HG02840 (cell line): ENCODE data around the gene NLN.
"Not testable (repeated sequence)": the region's sequence is repeated elsewhere in the genome, so short reads cannot be mapped to it uniquely, and the experiment has no call there.

Experiments used
- ATAC-seq: cut with Tn5 transposase; IDR thresholded peaks from one replicate; pipeline ENCODE4 v1.9.1; 2021; ENCODE audit warnings: mild to moderate bottlenecking, moderate library complexity, moderate number of reproducible peaks; ENCODE audit not compliant: unreplicated experiment, low FRiP score

NLN gene

DNA sequence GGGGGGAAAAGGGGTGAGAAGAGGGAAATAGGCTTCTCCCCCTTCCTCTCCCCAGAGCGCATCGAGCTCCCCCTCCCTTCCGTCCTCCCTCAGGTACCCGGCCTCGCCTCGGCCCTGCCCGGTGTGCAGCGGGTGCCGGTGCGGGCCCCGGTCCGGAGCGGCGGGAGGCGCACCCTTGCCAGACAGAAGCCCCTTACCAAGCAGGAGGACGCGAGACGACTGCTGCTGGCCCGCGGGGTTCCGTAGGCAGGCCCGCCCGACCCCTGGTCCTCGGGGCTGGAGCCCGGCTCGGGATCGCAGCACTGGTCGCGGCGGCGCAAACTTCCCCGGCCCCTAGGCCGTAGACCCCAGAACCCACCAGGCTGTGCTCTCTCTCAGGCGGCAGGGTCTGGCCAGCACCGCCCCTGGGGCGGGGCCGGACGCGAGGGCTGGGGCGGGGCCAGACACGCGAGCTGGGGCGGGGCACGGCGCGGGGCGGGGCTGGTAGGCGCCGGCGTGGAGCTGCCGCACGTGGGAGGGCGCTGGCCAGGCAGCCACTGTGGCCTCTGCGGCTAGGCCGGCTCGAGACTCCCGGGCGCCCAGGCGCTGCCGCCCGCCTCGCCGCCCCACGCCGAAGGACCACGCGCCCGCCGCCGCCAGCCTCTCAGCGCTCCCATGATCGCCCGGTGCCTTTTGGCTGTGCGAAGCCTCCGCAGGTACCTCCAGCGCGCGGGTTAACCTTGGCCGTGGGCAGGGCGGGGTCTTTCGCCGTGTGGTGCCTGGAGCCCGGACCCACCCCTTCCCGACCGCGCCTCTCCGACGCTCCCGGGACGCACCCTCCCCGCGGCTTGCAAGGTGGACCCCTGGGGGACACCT, at the start of gene NLN, which contains the start of gene SGTB:
NLN (plus strand) TSS at position 486 of the 855 bp plus-strand sequence; CDS start at position 655, 169 bp downstream.
SGTB (minus strand) TSS at position 390 of the 855 bp plus-strand sequence. CDS start 1,302 bp downstream, outside the sequence.
- ATAC-seq, result peak; percentile 77

DNA sequence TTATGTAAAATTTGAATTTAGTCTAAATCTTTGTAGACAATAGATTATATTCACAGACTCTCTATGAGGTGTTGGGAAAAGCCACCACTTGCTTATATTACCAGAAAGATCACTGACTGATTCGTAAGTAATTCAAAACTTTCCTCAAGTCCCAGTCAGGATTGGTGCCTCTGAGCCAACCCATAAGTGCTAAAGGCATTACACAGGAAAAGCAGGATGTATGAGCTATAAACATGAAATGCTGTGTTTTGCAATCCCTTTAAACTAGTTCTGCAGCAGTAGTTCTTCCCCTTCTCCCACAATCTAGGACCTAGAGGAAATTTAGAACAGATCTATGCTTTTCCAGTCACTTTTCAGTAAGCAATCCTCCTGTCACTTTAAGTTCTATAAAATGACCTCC, 49.2 kb upstream of the NLN start:
- no peak for ATAC-seq

GRCh38 chr5:65674749-65675148, 47.3 kb upstream of the NLN start:
- no peak for ATAC-seq

GRCh38 chr5:65676056-65676455, 45.9 kb upstream of the NLN start:
- not testable (repeated sequence) for ATAC-seq

DNA sequence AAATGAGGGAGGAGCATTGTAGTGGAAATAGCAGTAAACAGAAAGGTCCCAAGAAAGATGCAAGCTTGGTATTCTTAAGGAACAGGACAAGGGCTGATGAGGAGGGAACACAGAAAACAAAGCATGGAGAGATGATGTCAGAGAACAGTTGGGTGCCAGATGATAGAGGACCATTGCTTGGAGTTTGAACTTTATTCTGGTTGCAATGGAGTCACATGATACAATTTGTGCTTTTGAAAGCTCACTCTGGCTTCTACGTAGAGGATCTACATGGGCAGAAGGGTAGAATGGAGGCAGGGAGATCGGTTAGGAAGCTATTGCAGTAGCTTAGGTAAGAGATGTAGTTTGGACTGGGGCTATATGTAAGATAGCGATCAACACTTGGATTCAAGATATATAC, 39.9 kb upstream of the NLN start:
- ATAC-seq, result no peak

GRCh38 chr5:65693121-65693520, 28.9 kb upstream of the NLN start:
- ATAC-seq, result no peak

DNA sequence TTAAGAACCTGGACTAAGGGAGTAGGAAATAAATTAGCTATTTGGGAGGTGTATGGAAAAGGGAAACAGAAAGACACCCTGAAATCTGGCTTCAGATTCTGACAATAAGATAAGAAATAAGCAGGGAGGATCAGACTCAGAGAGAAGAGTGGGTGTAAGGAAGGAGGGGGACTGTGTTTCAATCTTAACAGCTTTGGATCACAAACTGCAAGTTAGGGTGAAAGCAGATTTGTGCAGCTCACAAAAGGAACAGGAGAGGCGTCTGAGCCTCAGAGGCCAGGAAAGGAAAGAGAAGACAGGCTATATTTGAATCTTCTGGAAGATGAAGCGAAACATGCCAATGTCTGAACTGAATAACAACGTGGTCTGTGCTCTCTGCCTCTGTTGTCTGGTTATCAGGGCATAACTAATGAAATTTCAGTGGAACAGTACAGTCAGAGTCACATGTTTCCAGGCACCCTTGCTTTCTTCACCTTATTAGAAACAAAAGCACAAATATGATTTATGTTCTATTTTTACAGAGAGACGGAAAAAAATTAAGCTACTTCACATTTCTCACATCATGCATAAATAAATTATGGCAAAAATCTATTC, 26.7 kb upstream of the NLN start:
- ATAC-seq, result no peak

GRCh38 chr5:65695896-65696295, 26.1 kb upstream of the NLN start:
- no peak for ATAC-seq

DNA sequence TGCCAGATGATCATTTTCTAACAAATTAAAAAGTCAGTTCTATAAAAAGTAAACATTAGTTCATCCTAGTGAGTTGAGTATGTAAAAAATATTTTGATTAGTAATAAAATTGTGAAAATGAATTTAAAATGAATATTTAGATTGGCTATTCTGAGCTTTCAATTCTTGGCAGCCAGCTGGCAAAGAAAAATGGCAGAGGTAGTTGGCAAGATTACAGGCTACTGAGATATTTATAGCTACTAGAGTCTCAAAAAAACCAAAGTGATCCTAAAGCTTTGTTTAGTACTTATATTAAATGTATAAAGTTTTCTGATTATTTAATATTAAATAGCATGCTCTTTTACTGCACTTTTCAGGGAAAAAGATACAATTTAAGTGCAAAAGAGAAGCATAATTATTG, 25.1 kb upstream of the NLN start:
- ATAC-seq, result no peak

- no peak for ATAC-seq
Measured at GRCh38 chr5:65699338-65699737, 22.7 kb upstream of the NLN start.

- ATAC-seq, result no peak
Measured at GRCh38 chr5:65702036-65702435, 20.0 kb upstream of the NLN start.

- no peak for ATAC-seq
Measured at GRCh38 chr5:65704621-65705239, 17.3 kb upstream of the NLN start.

DNA sequence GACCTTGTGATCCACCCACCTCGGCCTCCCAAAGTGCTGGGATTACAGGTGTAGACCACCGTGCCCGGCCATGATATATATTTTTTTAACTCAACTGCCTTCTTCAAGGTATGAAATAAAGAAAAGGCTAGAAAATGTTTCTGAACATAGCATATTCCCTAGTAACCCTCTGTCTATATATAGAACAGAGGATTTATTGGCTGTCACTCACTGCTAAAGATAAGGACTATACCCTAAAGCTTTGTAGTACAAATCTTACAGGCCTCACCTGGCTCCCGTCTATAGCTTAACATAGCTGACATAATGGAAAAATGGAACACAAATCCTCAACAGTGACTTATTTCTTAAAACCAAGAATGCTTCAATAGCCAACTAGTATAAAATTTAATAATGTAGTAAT, 14.3 kb upstream of the NLN start:
- no peak for ATAC-seq

DNA sequence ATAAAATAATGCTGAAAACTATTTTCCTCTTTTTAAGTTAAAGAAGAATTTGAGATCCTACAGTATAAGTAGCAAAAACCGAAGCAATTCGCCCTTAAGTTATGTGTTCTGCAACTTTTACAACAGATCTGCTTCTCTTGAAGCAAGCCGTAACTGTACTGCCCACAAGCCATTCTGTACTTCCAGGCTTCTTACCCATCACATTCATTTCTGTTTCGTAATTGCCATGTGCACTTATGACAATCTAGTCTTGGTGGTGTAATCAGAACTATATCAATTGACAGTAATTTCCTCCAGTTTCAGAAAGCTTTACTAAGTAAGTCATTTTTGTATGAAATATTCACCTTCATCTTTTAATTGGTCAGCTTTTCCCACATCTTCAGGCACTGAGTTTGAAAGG, 13.9 kb upstream of the NLN start:
- ATAC-seq, result no peak

- no peak for ATAC-seq
Measured at GRCh38 chr5:65718576-65719310, 3.3 kb upstream of the NLN start.

- peak; percentile 16 for ATAC-seq
Measured at GRCh38 chr5:65721050-65721719, 820 bp upstream of the NLN start.

- no peak for ATAC-seq
Measured at GRCh38 chr5:65722575-65723403, 784 bp downstream of the NLN start.

- no peak for ATAC-seq
Measured at GRCh38 chr5:65727491-65728156, 5.6 kb downstream of the NLN start.

DNA sequence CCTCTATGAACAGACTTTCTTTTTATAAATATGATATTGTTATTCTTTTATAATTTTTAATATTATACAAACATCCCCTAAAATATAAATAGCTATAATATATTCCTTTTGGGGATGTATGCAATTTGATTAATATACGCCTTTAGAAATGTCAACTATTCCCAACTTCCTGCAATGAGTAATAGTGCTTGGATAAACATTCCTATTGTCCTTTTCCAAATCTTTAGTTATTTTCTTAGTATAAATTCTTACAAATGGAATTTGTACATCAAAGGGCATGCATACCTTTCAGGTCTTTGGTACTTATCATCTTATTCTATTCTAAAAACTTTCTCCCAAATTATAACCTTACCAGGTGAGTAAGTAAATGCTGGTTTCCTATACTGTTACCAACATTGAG, 6.2 kb downstream of the NLN start:
- ATAC-seq, result no peak
